ENCODE results near the gene GALK2. TPM values are rescaled to one million over a fixed set of nuclear protein-coding genes. Genes with fewer than 3 reads are reported as not detected.

GALK2 gene
- total RNA-seq, 2 donors from 2014 or later, result 22.9 to 35.9 TPM

GRCh38 chr15:49187549-49188245 lies 17.6 kb downstream of the GALK2 start:
- no peak overlapping the region for H3K27ac ChIP-seq
- H3K27me3 ChIP-seq (replicated peaks; ENCODE audit: insufficient read depth), result no peaks in the 10 kb centered on the region
- no peaks in the 10 kb centered on the region for H3K9me3 ChIP-seq
- ATAC-seq (ENCODE audit: insufficient number of reproducible peaks, low FRiP score, low read depth) (no peak), DNase-seq (ENCODE audit: low spot score) (no peak)
- H3K4me1 ChIP-seq (ENCODE audit: control insufficient read depth in 1 of 2, low read depth in 2 of 2), result no peaks in the 10 kb centered on the region
- H3K4me3 ChIP-seq, result no peak overlapping the region
- no peaks in the 10 kb centered on the region for H3K36me3 ChIP-seq
- TF ChIP-seq, protein P1, sequence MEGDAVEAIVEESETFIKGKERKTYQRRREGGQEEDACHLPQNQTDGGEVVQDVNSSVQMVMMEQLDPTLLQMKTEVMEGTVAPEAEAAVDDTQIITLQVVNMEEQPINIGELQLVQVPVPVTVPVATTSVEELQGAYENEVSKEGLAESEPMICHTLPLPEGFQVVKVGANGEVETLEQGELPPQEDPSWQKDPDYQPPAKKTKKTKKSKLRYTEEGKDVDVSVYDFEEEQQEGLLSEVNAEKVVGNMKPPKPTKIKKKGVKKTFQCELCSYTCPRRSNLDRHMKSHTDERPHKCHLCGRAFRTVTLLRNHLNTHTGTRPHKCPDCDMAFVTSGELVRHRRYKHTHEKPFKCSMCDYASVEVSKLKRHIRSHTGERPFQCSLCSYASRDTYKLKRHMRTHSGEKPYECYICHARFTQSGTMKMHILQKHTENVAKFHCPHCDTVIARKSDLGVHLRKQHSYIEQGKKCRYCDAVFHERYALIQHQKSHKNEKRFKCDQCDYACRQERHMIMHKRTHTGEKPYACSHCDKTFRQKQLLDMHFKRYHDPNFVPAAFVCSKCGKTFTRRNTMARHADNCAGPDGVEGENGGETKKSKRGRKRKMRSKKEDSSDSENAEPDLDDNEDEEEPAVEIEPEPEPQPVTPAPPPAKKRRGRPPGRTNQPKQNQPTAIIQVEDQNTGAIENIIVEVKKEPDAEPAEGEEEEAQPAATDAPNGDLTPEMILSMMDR (IDR thresholded peaks at IDR 0.05), result no peak

DNA sequence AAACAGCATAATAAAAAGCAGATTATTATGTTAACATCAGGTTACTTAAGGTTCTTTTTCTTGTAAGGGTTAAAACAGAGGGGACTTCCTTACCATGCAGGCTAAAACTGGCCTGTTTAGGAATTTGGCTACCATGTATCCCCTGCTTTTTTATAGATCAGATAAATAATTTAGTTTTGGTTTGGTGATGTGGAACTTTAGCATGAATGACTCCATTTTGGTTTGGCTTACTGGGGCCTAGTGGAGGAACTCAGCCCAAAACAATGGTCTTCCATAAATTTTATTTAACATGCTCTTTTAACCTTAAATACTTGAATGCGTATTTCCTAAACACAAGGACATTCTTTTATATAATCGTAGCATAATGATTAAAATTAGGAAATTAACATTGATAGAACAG lies 18.9 kb downstream of the GALK2 start:
- no peaks in the 10 kb centered on the region for H3K27me3 ChIP-seq (replicated peaks; ENCODE audit: insufficient read depth)
- no peak overlapping the region for H3K27ac ChIP-seq
- ATAC-seq (ENCODE audit: insufficient number of reproducible peaks, low FRiP score, low read depth) (no peak), DNase-seq (ENCODE audit: low spot score) (no peak)
- no peaks in the 10 kb centered on the region for H3K4me1 ChIP-seq (ENCODE audit: control insufficient read depth in 1 of 2, low read depth in 2 of 2)
- H3K4me3 ChIP-seq, result no peak overlapping the region
- no peaks in the 10 kb centered on the region for H3K36me3 ChIP-seq
- H3K9me3 ChIP-seq, result no peaks in the 10 kb centered on the region
- TF ChIP-seq, protein P1 (IDR thresholded peaks at IDR 0.05), result no peak

- TF ChIP-seq, protein P1 (IDR thresholded peaks at IDR 0.05), result no peak
- H3K4me3 ChIP-seq, result no peak overlapping the region
- no peaks in the 10 kb centered on the region for H3K36me3 ChIP-seq
- no peaks in the 10 kb centered on the region for H3K27me3 ChIP-seq (replicated peaks; ENCODE audit: insufficient read depth)
- H3K4me1 ChIP-seq (ENCODE audit: control insufficient read depth in 1 of 2, low read depth in 2 of 2), result no peaks in the 10 kb centered on the region
- ATAC-seq (ENCODE audit: insufficient number of reproducible peaks, low FRiP score, low read depth) (no peak), DNase-seq (ENCODE audit: low spot score) (no peak)
- no peaks in the 10 kb centered on the region for H3K9me3 ChIP-seq
- H3K27ac ChIP-seq, result no peak overlapping the region
Observed at GRCh38 chr15:49189631-49190030, 19.6 kb downstream of the GALK2 start.

DNA sequence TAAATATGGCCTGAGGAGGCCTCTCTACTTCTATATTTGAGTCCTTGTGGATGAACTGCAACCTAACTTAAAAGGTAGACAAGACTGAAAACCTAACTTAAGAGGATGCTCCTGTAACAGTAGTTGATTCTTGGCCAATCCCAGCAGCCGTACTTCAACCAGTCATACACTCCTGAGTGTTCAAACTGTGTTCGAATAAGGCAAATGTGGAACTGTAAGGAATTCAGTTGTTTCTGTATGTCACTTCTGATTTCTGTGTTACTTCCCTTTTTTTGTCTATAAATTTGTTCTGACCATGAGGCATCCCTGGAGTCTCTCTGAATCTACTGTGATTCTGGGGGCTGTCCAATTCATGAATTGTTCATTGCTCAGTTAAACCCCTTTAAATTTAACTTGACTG lies 20.5 kb downstream of the GALK2 start:
- H3K4me1 ChIP-seq (ENCODE audit: control insufficient read depth in 1 of 2, low read depth in 2 of 2), result no peaks in the 10 kb centered on the region
- no peak for DNase-seq (ENCODE audit: low spot score)
- TF ChIP-seq, protein P1 (IDR thresholded peaks at IDR 0.05), result no peak
- no peak overlapping the region for H3K4me3 ChIP-seq
- no peaks in the 10 kb centered on the region for H3K9me3 ChIP-seq
- H3K27ac ChIP-seq, result no peak overlapping the region
- ATAC-seq (ENCODE audit: insufficient number of reproducible peaks, low FRiP score, low read depth), result no peak
- H3K36me3 ChIP-seq, result no peaks in the 10 kb centered on the region
- no peaks in the 10 kb centered on the region for H3K27me3 ChIP-seq (replicated peaks; ENCODE audit: insufficient read depth)

DNA sequence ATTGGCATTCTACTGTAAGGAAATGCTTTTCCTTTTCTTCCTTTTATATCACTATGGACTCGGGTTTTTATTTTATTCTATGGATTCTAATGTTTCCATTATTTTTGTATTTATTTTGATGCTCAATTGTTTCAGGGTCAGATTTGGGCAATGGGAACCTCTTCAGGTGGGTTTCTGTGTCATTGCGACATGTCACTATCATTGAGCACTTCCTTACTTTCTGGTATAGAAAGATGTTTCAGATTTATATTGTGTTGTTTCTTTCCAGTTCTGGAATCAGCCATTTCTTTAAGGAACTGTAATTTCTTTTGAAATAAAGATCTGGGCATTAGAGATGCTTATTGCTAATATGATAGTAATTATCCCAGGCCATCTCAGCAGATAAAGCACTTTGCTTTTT lies 21.8 kb downstream of the GALK2 start:
- no peaks in the 10 kb centered on the region for H3K4me1 ChIP-seq (ENCODE audit: control insufficient read depth in 1 of 2, low read depth in 2 of 2)
- DNase-seq (ENCODE audit: low spot score) (no peak), ATAC-seq (ENCODE audit: insufficient number of reproducible peaks, low FRiP score, low read depth) (no peak)
- TF ChIP-seq, protein P1 (IDR thresholded peaks at IDR 0.05), result no peak
- H3K4me3 ChIP-seq, result no peak overlapping the region
- H3K9me3 ChIP-seq, result no peaks in the 10 kb centered on the region
- no peak overlapping the region for H3K27ac ChIP-seq
- no peaks in the 10 kb centered on the region for H3K27me3 ChIP-seq (replicated peaks; ENCODE audit: insufficient read depth)
- no peaks in the 10 kb centered on the region for H3K36me3 ChIP-seq

Measured in thoracic aorta (tissue), 2 donors.